ENCODE data around the gene PDE1C. TPM values are rescaled to one million over a fixed set of nuclear protein-coding genes. Genes with fewer than 3 reads are reported as not detected.

Gene PDE1C
- total and polyA plus RNA-seq, 8 donors: 2.9 to 54.2 (median 5.9) TPM

- Histone ChIP-seq H3K36me3 (peaks cover 0 to 3% (median 0%) of the 10 kb centered on the region in 4 donors), H3K27ac (no peak overlapping the region), H3K4me3 (no peak overlapping the region), H3K9me3 (no peaks in the 10 kb centered on the region), H3K4me1 (no peaks in the 10 kb centered on the region), H3K27me3 (no peaks in the 10 kb centered on the region)
- 58 to 78% (median 63%) methylated on average over 3 of the region's 3 CpGs for WGBS, 5 donors
- intact Hi-C loops (cut with DNase I; ENCODE audit: low total_unique reads): no loop called here
- TF ChIP-seq CTCF (IDR thresholded peaks at IDR 0.05) (no peak), EP300 (IDR thresholded peaks at IDR 0.05) (no peak), POLR2AphosphoS5 (IDR thresholded peaks at IDR 0.05) (no peak), POLR2A (IDR thresholded peaks at IDR 0.05) (no peak)
- DNase-seq: no peak
Measured at GRCh38 chr7:31873816-31874597, 196.2 kb downstream of the PDE1C start.

- Histone ChIP-seq H3K27ac (no peak overlapping the region), H3K36me3 (peaks cover 0 to 3% (median 0%) of the 10 kb centered on the region in 4 donors), H3K4me1 (no peaks in the 10 kb centered on the region), H3K9me3 (peaks cover 0 to 11% (median 3%) of the 10 kb centered on the region in 4 donors), H3K27me3 (no peaks in the 10 kb centered on the region), H3K4me3 (no peak overlapping the region)
- intact Hi-C loops (cut with DNase I; ENCODE audit: low total_unique reads): no loop called here
- WGBS, 5 donors: 73 to 82% (median 80%) methylated on average over 10 of the region's 10 CpGs
- no peak for DNase-seq
- TF ChIP-seq EP300 (IDR thresholded peaks at IDR 0.05) (no peak), POLR2AphosphoS5 (IDR thresholded peaks at IDR 0.05) (no peak), POLR2A (IDR thresholded peaks at IDR 0.05) (no peak), CTCF (IDR thresholded peaks at IDR 0.05) (no peak)
Measured at GRCh38 chr7:31872545-31873370, 197.4 kb downstream of the PDE1C start.

- no peaks in the 10 kb centered on the region for H3K27me3 ChIP-seq
- no peak overlapping the region for H3K27ac ChIP-seq
- intact Hi-C loops (cut with DNase I; ENCODE audit: low total_unique reads): no loop called here
- WGBS, 5 donors: 82 to 90% (median 86%) methylated on average over 6 of the region's 6 CpGs
- H3K36me3 ChIP-seq: no peaks in the 10 kb centered on the region
- H3K9me3 ChIP-seq: peaks cover 0 to 17% (median 3%) of the 10 kb centered on the region in 4 donors
- DNase-seq: no peak
- H3K4me1 ChIP-seq: no peaks in the 10 kb centered on the region
- H3K4me3 ChIP-seq: no peak overlapping the region
- TF ChIP-seq POLR2A (IDR thresholded peaks at IDR 0.05): no peak
- TF ChIP-seq EP300 (IDR thresholded peaks at IDR 0.05): no peak
- no peak for TF ChIP-seq CTCF (IDR thresholded peaks at IDR 0.05)
- TF ChIP-seq POLR2AphosphoS5 (IDR thresholded peaks at IDR 0.05): no peak
Measured at GRCh38 chr7:31864646-31865045, 205.6 kb downstream of the PDE1C start.

- intact Hi-C loops (cut with DNase I; ENCODE audit: low total_unique reads): no loop called here
- H3K4me1 ChIP-seq: no peaks in the 10 kb centered on the region
- no peaks in the 10 kb centered on the region for H3K27me3 ChIP-seq
- DNase-seq: no peak
- 76 to 95% (median 89%) methylated on average over 1 of the region's 1 CpG for WGBS, 5 donors
- TF ChIP-seq POLR2AphosphoS5 (IDR thresholded peaks at IDR 0.05) (no peak), POLR2A (IDR thresholded peaks at IDR 0.05) (no peak), EP300 (IDR thresholded peaks at IDR 0.05) (no peak), CTCF (IDR thresholded peaks at IDR 0.05) (no peak)
- no peak overlapping the region for H3K27ac ChIP-seq
- H3K9me3 ChIP-seq: no peaks in the 10 kb centered on the region
- H3K4me3 ChIP-seq: no peak overlapping the region
- no peaks in the 10 kb centered on the region for H3K36me3 ChIP-seq
Measured at GRCh38 chr7:31860925-31861324, 209.3 kb downstream of the PDE1C start.

Measured in stomach (tissue), 9 donors.